C4-2B (cell line): ENCODE data around the gene TRAPPC6A.
A peak's percentile ranks its signal among the peaks of the same experiment; 100 is the strongest.

Source experiments
- H3K27ac ChIP-seq: fragments of 450-650 bp; 2 replicates; pipeline ENCODE4 v1.5.1; 2017
- CTCF ChIP-seq: fragments of 450-650 bp; conservative IDR thresholded peaks from 2 replicates; pipeline ENCODE4 v1.5.1; 2017; ENCODE audit warnings: mild to moderate bottlenecking
- ZFX ChIP-seq: fragments of 450-650 bp; IDR thresholded peaks from 2 replicates; pipeline ENCODE4 v1.6.1; 2017

TRAPPC6A gene

DNA sequence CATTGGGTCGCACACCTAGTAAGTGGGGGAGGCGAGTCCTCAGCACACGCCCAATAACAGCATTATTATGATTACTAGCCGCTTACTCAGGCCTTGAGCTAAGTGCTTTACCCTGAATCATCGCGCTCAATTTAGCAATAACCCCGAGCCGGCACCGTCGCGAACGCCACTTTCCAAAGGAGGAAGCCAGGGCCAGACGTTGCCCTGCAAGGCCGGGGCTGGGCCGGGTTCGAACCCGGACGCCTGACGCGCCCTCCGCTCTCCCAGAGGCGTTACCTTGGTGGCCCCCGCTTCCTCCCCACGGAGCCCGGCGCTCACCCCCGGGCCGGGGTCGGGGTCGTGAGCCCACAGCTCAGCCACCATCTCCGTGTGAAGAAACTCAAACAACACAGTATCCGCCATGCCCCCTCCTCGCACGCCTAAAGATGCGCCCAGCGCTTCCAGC is at the start of gene TRAPPC6A:
TRAPPC6A (minus strand) TSS at position 421 of the 445 bp plus-strand sequence; CDS start at position 402, 19 bp downstream.
- TF ChIP-seq ZFX: peak; percentile 45; the same call in 1 of the 2 replicates
- no peak for TF ChIP-seq CTCF
- H3K27ac ChIP-seq: peak within 1 kb of the TSS; percentile 88

GRCh38 chr19:45224645-45225044 is 46.6 kb upstream of the TRAPPC6A start:
- TF ChIP-seq ZFX (no peak), CTCF (no peak)
- H3K27ac ChIP-seq: no peak overlapping the region

- H3K27ac ChIP-seq: no peak overlapping the region
- TF ChIP-seq CTCF: no peak
- TF ChIP-seq ZFX: no peak
Observed at GRCh38 chr19:45223879-45224278, 45.8 kb upstream of the TRAPPC6A start.

- TF ChIP-seq CTCF (no peak), ZFX (no peak)
- H3K27ac ChIP-seq: no peak overlapping the region
Observed at GRCh38 chr19:45222724-45223123, 44.7 kb upstream of the TRAPPC6A start.

DNA sequence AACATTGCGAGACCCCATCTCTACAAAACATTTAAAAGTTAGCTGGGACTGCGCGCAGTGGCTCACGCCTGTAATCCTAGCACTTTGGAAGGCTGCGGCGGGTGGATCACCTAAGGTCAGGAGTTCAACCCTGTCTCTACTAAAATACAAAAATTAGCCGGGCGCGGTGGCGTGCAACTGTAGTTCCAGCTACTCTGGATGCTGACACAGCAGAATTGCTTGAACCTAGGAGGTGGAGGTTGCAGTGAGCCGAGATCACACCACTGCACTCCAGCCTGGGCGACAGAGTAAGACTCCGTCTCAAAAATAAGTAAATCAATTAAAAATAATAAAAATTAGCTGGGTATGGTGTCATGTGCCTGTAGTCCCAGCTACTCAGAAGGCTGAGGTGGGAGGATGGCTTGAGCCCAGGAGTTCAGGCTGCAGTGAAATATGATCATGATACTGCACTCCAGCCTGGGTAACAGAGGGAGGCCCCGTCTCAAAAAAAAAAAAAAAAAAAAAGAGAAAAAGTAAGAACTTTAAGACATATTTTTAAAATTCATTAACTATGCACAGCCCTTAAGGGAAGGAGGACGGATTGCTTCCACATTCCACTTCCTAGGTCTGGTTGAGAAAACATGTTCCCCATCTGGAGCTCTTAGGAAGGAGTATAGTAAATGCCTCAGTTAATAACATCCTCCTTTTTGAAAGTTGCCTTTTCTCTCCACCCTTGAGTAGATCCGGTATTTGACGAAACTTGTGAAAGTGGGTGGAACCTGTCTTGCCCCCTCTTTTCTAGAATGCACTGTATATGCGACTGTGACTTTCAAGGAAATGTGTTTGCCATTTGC is 41.1 kb upstream of the TRAPPC6A start:
- no peak for TF ChIP-seq ZFX
- no peak for TF ChIP-seq CTCF
- no peak overlapping the region for H3K27ac ChIP-seq

DNA sequence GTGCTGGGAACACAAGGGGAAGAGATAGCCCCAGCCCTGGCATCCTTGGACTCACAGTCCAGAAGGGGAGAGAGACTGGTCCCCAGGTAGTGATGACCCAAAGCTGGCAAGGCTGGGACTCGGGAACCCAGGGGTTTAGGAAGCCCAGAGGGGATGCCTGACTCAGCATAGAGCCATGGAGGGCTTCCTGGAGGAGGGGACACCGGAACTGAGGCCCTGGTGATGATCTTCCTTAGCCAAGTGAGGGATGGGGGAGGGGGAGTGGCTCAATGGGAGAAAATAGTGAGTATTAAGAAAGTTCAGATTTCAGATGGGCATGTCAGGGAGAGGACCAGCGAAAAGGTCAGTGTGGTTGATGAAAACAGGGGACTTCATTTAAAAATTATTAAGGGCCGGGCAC is 40.4 kb upstream of the TRAPPC6A start:
- no peak for TF ChIP-seq ZFX
- no peak for TF ChIP-seq CTCF
- H3K27ac ChIP-seq: no peak overlapping the region

- H3K27ac ChIP-seq: no peak overlapping the region
- TF ChIP-seq ZFX (no peak), CTCF (no peak)
Observed at GRCh38 chr19:45217957-45218334, 39.9 kb upstream of the TRAPPC6A start.
